WERI-Rb-1 (cell line): ENCODE measurements around the gene KMT5C.

Experiments
- DNase-seq: peaks from one replicate; pipeline ENCODE4 v3.0.0-alpha.2; 2020
- H3K27ac ChIP-seq: fragments of 250-450 bp; sonication (Bioruptor Pico); 2 replicates; pipeline ENCODE4 v1.5.1; 2020; ENCODE audit warnings: mild to moderate bottlenecking, moderate library complexity
- H3K27me3 ChIP-seq: fragments of 250-450 bp; sonication (Bioruptor Pico); 2 replicates; pipeline ENCODE4 v1.5.1; 2021; ENCODE audit warnings: mild to moderate bottlenecking, low read depth, moderate library complexity; ENCODE audit not compliant: insufficient read depth, severe bottlenecking
- H3K36me3 ChIP-seq: fragments of 250-450 bp; sonication (Bioruptor Pico); 2 replicates; pipeline ENCODE4 v1.5.1; 2020; ENCODE audit warnings: mild to moderate bottlenecking, moderate library complexity
- H3K4me3 ChIP-seq: 2 replicates; pipeline ENCODE4 v1.5.1; 2011; ENCODE audit warnings: low read depth, mild to moderate bottlenecking, control low read depth, low read length
- H3K9me3 ChIP-seq: fragments of 250-450 bp; sonication (Bioruptor Pico); 2 replicates; pipeline ENCODE4 v1.5.1; 2021; ENCODE audit warnings: mild to moderate bottlenecking, moderate library complexity; ENCODE audit not compliant: severe bottlenecking
- TF ChIP-seq, protein P1 (sequence below): IDR thresholded peaks from 2 replicates; pipeline ENCODE4 v1.5.1; 2011; ENCODE audit warnings: low read depth, mild to moderate bottlenecking, control low read depth, inconsistent platforms, low read length

Gene KMT5C

GRCh38 chr19:55376241-55376933, 36.7 kb downstream of the KMT5C start, which contains the start of gene TMEM190:
TSS of gene TMEM190 (plus strand) at chr19:55376826. CDS start at chr19:55376854, 28 bp downstream.
- Histone ChIP-seq H3K27me3 (no peaks in the 10 kb centered on the region), H3K27ac (peak within 1 kb of the TSS; percentile 37), H3K4me3 (peak within 1 kb of the TSS; percentile 46), H3K9me3 (no peaks in the 10 kb centered on the region), H3K36me3 (no peaks in the 10 kb centered on the region)
- TF ChIP-seq, protein P1, sequence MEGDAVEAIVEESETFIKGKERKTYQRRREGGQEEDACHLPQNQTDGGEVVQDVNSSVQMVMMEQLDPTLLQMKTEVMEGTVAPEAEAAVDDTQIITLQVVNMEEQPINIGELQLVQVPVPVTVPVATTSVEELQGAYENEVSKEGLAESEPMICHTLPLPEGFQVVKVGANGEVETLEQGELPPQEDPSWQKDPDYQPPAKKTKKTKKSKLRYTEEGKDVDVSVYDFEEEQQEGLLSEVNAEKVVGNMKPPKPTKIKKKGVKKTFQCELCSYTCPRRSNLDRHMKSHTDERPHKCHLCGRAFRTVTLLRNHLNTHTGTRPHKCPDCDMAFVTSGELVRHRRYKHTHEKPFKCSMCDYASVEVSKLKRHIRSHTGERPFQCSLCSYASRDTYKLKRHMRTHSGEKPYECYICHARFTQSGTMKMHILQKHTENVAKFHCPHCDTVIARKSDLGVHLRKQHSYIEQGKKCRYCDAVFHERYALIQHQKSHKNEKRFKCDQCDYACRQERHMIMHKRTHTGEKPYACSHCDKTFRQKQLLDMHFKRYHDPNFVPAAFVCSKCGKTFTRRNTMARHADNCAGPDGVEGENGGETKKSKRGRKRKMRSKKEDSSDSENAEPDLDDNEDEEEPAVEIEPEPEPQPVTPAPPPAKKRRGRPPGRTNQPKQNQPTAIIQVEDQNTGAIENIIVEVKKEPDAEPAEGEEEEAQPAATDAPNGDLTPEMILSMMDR = no peak
- no peak for DNase-seq

DNA sequence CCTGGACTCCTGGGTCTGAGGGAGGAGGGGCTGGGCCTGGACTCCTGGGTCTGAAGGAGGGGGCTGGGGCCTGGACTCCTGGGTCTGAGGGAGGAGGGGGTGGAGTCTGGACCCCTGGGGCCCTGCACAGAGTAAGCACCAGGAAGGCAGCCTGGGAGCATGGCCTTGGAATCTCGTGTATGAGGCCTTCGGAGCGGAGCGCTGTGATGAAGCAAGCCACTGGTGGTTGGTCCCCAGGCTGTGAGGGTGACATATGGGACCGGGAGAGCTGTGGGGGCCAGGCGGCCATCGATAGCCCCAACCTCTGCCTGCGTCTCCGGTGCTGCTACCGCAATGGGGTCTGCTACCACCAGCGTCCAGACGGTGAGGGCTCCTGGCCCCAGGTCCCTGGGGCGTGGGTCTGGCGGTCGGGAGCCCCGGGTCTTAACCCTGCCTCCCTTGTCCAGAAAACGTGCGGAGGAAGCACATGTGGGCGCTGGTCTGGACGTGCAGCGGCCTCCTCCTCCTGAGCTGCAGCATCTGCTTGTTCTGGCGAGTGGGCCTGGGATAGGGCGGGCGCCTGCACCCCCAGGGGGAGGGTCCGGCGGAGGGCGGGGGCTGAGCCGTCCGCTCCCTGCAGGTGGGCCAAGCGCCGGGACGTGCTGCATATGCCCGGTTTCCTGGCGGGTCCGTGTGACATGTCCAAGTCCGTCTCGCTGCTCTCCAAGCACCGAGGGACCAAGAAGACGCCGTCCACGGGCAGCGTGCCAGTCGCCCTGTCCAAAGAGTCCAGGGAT, 37.9 kb downstream of the KMT5C start:
- H3K9me3 ChIP-seq = no peaks in the 10 kb centered on the region
- H3K27ac ChIP-seq = peak overlapping the region; percentile 37
- DNase-seq = no peak
- no peaks in the 10 kb centered on the region for H3K27me3 ChIP-seq
- no peaks in the 10 kb centered on the region for H3K36me3 ChIP-seq
- TF ChIP-seq, protein P1 = no peak
- H3K4me3 ChIP-seq = peak overlapping the region; percentile 46

DNA sequence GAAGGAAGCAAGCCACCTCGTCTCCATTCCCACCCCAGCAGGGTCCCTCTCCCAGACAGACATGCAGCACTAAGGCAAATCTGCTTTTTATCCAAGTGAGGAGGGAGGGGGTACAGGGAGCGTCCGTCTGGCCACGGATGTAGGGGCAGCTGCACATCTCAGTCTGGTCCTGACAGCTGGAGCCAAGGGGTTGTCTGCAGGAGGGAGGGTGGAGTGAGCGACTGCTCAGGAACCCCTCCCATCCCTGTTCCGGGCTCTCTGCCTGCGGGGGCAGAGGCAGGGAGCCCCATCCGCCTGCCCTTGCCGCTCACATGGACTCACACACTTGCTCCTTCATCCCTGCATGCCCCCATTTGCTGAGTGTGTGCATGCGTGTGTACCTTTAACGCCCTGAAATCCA, 39.5 kb downstream of the KMT5C start:
- Histone ChIP-seq H3K36me3 (no peaks in the 10 kb centered on the region), H3K9me3 (no peaks in the 10 kb centered on the region), H3K4me3 (no peak overlapping the region), H3K27ac (peak overlapping the region; percentile 73), H3K27me3 (no peaks in the 10 kb centered on the region)
- peak; percentile 85 for DNase-seq
- TF ChIP-seq, protein P1 = no peak

GRCh38 chr19:55382013-55382412, 42.3 kb downstream of the KMT5C start:
- Histone ChIP-seq H3K27me3 (no peaks in the 10 kb centered on the region), H3K27ac (peak overlapping the region; percentile 72), H3K9me3 (no peaks in the 10 kb centered on the region), H3K36me3 (peaks cover 9% of the 10 kb centered on the region), H3K4me3 (no peak overlapping the region)
- DNase-seq = no peak
- TF ChIP-seq, protein P1 = no peak

- peak overlapping the region; percentile 72 for H3K27ac ChIP-seq
- peak overlapping the region; percentile 3; the same call in 1 of the 2 replicates for H3K4me3 ChIP-seq
- peaks cover 15% of the 10 kb centered on the region for H3K36me3 ChIP-seq
- no peaks in the 10 kb centered on the region for H3K9me3 ChIP-seq
- DNase-seq = no peak
- no peaks in the 10 kb centered on the region for H3K27me3 ChIP-seq
- TF ChIP-seq, protein P1 = no peak
Observed at GRCh38 chr19:55382522-55383054, 42.9 kb downstream of the KMT5C start.
